Measurements from ENCODE around the gene NACC2. TPM values are rescaled to one million over a fixed set of nuclear protein-coding genes. Genes with fewer than 3 reads are reported as not detected.

NACC2 gene
- total RNA-seq, 1 donor from 2014 or later = 34.0 TPM

GRCh38 chr9:135979547-135980166, 115.4 kb downstream of the NACC2 start:
- Mint-ChIP-seq H3K27me3 (ENCODE audit: low read depth, unreplicated experiment) (peaks cover 16% of the 10 kb centered on the region), H3K9me3 (ENCODE audit: unreplicated experiment) (no peaks in the 10 kb centered on the region), H3K4me1 (ENCODE audit: low read depth, unreplicated experiment) (peaks cover 8% of the 10 kb centered on the region), H3K4me3 (ENCODE audit: unreplicated experiment) (no peak overlapping the region), H3K27ac (ENCODE audit: unreplicated experiment) (no peak overlapping the region), H3K36me3 (ENCODE audit: low read depth, unreplicated experiment) (no peaks in the 10 kb centered on the region)
- Histone ChIP-seq H2AFZ (ENCODE audit: low read depth, low read length) (no peak overlapping the region), H3K27me3 (ENCODE audit: insufficient read depth, low read length) (peaks cover 9% of the 10 kb centered on the region), H3K9me3 (ENCODE audit: insufficient read depth, low read depth, low read length) (no peaks in the 10 kb centered on the region), H3K4me1 (ENCODE audit: insufficient read depth, low read length) (no peaks in the 10 kb centered on the region), H3K9ac (ENCODE audit: low read length) (no peak overlapping the region), H4K20me1 (ENCODE audit: insufficient read depth, low read length) (no peaks in the 10 kb centered on the region), H3K27ac (ENCODE audit: low read depth, low read length) (no peak overlapping the region), H3K4me3 (ENCODE audit: insufficient read depth, low read depth, low read length) (no peak overlapping the region), H3K36me3 (ENCODE audit: insufficient read depth, low read length) (no peaks in the 10 kb centered on the region), H3K4me2 (ENCODE audit: low read length) (no peak overlapping the region), H3K79me2 (ENCODE audit: insufficient read depth, low read length) (no peaks in the 10 kb centered on the region)
- TF ChIP-seq EZH2 (IDR thresholded peaks at IDR 0.05; ENCODE audit: insufficient read depth, low read length) = no peak
- TF ChIP-seq CTCF (IDR thresholded peaks at IDR 0.05; ENCODE audit: insufficient read depth, low read depth, low read length) = no peak
- DNase-seq (ENCODE audit: low read depth) (no peak), FAIRE-seq (no peak)

- H3K9me3 Mint-ChIP-seq (ENCODE audit: unreplicated experiment) = no peaks in the 10 kb centered on the region
- no peak overlapping the region for H3K4me3 Mint-ChIP-seq (ENCODE audit: unreplicated experiment)
- Histone ChIP-seq H3K9ac (ENCODE audit: low read length) (no peak overlapping the region), H3K4me2 (ENCODE audit: low read length) (no peak overlapping the region), H3K9me3 (ENCODE audit: insufficient read depth, low read depth, low read length) (no peaks in the 10 kb centered on the region), H3K36me3 (ENCODE audit: insufficient read depth, low read length) (no peaks in the 10 kb centered on the region), H2AFZ (ENCODE audit: low read depth, low read length) (no peak overlapping the region), H3K79me2 (ENCODE audit: insufficient read depth, low read length) (no peaks in the 10 kb centered on the region), H3K4me3 (ENCODE audit: insufficient read depth, low read depth, low read length) (no peak overlapping the region), H3K27ac (ENCODE audit: low read depth, low read length) (no peak overlapping the region), H3K4me1 (ENCODE audit: insufficient read depth, low read length) (no peaks in the 10 kb centered on the region), H4K20me1 (ENCODE audit: insufficient read depth, low read length) (no peaks in the 10 kb centered on the region), H3K27me3 (ENCODE audit: insufficient read depth, low read length) (peaks cover 5% of the 10 kb centered on the region)
- FAIRE-seq (no peak), DNase-seq (ENCODE audit: low read depth) (no peak)
- peaks cover 8% of the 10 kb centered on the region for H3K4me1 Mint-ChIP-seq (ENCODE audit: low read depth, unreplicated experiment)
- H3K36me3 Mint-ChIP-seq (ENCODE audit: low read depth, unreplicated experiment) = no peaks in the 10 kb centered on the region
- H3K27ac Mint-ChIP-seq (ENCODE audit: unreplicated experiment) = no peak overlapping the region
- TF ChIP-seq CTCF (IDR thresholded peaks at IDR 0.05; ENCODE audit: insufficient read depth, low read depth, low read length) = no peak
- TF ChIP-seq EZH2 (IDR thresholded peaks at IDR 0.05; ENCODE audit: insufficient read depth, low read length) = no peak
- peaks cover 11% of the 10 kb centered on the region for H3K27me3 Mint-ChIP-seq (ENCODE audit: low read depth, unreplicated experiment)
Observed at GRCh38 chr9:135978642-135979546, 116.2 kb downstream of the NACC2 start.

All from astrocyte (in vitro differentiated cells and primary cell).